ENCODE results near the gene ARHGAP31.
A peak's percentile ranks its signal among the peaks of the same experiment; 100 is the strongest.

The ARHGAP31 gene

DNA sequence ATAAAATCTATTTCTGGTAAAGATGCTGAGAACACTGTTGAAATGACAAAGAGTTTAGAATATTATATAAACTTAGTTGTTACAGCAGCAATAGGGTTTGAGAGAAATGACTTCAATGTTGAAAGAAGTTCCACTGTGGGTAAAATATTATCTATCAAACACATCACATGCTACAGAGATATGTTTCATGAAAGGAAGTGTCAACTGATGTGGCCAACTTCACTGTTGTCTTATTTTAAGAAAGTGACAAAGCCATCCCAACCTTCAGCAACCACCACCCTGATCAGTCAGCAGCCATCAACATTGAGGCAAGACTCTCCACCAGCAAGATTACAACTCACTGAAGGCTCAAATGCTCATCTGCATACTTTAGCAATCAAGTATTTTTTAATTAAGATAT, 149.0 kb downstream of the ARHGAP31 start:
- TF ChIP-seq, protein P1, sequence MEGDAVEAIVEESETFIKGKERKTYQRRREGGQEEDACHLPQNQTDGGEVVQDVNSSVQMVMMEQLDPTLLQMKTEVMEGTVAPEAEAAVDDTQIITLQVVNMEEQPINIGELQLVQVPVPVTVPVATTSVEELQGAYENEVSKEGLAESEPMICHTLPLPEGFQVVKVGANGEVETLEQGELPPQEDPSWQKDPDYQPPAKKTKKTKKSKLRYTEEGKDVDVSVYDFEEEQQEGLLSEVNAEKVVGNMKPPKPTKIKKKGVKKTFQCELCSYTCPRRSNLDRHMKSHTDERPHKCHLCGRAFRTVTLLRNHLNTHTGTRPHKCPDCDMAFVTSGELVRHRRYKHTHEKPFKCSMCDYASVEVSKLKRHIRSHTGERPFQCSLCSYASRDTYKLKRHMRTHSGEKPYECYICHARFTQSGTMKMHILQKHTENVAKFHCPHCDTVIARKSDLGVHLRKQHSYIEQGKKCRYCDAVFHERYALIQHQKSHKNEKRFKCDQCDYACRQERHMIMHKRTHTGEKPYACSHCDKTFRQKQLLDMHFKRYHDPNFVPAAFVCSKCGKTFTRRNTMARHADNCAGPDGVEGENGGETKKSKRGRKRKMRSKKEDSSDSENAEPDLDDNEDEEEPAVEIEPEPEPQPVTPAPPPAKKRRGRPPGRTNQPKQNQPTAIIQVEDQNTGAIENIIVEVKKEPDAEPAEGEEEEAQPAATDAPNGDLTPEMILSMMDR (IDR thresholded peaks at IDR 0.05; ENCODE audit: control insufficient read depth, insufficient read depth, low read depth, low read length, missing control alignments): no peak
- DNase-seq (ENCODE audit: low read depth): no peak
- no peak overlapping the region for H3K4me3 ChIP-seq (ENCODE audit: control insufficient read depth, low read depth, low read length)

DNA sequence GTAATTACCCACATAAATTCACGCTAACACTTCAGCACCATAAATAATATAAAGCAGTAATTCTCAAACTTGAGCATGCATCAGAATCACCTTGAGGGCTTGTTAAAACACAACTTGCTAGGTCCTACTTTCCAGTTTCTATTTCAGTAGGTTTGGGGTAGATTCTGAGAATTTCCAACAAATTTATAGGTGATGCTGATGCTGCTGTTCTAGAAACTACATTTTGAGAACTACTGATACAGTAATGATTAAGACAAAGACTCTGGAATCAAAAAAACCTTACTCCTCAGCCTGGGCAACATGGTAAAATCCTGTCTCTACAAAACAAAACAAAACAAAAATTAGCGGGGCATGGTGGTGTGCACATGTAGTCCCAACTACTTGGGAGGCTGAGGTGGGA, 150.4 kb downstream of the ARHGAP31 start:
- TF ChIP-seq, protein P1 (IDR thresholded peaks at IDR 0.05; ENCODE audit: control insufficient read depth, insufficient read depth, low read depth, low read length, missing control alignments): no peak
- no peak overlapping the region for H3K4me3 ChIP-seq (ENCODE audit: control insufficient read depth, low read depth, low read length)
- no peak for DNase-seq (ENCODE audit: low read depth)

DNA sequence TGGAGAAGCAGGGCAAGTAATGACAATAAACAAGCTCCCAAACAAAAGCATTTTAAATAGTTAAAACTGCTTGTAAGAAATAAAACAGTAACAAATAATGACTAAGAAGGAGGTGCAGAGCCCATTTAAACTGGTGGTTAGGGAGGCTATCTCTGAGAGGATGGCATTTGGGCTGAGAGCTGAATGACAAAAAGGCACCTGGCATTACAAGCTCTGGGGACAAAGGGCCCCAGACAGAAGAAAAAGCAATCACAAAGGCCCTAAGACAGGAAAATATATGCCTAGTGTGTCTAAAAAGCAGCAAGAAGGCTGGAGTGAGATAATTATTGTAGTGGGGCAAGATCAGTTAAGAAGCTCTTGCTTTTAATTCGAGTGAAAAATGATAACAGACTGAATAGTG, 159.6 kb downstream of the ARHGAP31 start:
- no peak for DNase-seq (ENCODE audit: low read depth)
- H3K4me3 ChIP-seq (ENCODE audit: control insufficient read depth, low read depth, low read length): no peak overlapping the region
- TF ChIP-seq, protein P1 (IDR thresholded peaks at IDR 0.05; ENCODE audit: control insufficient read depth, insufficient read depth, low read depth, low read length, missing control alignments): no peak

DNA sequence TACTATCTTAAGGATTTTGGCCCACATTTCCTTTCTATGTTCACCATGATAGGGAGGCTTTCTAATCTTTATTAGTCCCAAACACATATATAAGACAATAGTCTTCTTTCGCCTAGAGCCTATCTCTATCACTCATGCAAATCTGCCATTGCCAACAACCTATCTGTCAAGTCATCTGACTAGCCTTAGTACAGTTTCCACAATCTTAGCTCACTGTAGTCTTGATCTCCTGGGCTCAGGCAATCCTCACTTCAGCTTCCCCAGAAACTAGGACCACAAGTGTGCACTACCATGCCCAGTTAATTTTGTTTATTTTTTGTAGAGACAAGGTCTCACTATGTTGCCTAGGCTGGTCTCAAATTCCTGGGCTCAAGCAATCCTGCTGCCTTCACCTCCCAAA, 162.3 kb downstream of the ARHGAP31 start:
- DNase-seq (ENCODE audit: low read depth): no peak
- TF ChIP-seq, protein P1 (IDR thresholded peaks at IDR 0.05; ENCODE audit: control insufficient read depth, insufficient read depth, low read depth, low read length, missing control alignments): no peak
- H3K4me3 ChIP-seq (ENCODE audit: control insufficient read depth, low read depth, low read length): no peak overlapping the region

DNA sequence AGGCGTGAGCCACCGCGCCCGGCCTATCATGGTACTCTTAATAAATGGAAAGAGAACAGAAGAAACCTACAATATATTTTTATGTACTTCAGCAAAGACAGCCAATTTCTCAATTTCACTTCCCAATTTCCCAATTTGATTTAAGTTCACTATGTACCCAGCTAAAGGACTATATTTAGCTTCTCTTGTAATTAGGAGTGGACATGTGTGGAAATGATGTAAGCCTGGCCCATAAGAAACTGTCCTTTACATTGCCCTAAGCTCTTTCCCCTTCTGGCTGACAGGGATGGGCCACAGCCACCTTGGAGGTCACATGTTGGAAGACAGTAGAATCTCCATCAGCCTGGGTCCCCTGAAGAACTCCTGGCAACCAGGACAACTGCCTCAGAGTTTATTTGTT, 163.1 kb downstream of the ARHGAP31 start:
- TF ChIP-seq, protein P1 (IDR thresholded peaks at IDR 0.05; ENCODE audit: control insufficient read depth, insufficient read depth, low read depth, low read length, missing control alignments): no peak
- DNase-seq (ENCODE audit: low read depth): no peak
- H3K4me3 ChIP-seq (ENCODE audit: control insufficient read depth, low read depth, low read length): no peak overlapping the region

DNA sequence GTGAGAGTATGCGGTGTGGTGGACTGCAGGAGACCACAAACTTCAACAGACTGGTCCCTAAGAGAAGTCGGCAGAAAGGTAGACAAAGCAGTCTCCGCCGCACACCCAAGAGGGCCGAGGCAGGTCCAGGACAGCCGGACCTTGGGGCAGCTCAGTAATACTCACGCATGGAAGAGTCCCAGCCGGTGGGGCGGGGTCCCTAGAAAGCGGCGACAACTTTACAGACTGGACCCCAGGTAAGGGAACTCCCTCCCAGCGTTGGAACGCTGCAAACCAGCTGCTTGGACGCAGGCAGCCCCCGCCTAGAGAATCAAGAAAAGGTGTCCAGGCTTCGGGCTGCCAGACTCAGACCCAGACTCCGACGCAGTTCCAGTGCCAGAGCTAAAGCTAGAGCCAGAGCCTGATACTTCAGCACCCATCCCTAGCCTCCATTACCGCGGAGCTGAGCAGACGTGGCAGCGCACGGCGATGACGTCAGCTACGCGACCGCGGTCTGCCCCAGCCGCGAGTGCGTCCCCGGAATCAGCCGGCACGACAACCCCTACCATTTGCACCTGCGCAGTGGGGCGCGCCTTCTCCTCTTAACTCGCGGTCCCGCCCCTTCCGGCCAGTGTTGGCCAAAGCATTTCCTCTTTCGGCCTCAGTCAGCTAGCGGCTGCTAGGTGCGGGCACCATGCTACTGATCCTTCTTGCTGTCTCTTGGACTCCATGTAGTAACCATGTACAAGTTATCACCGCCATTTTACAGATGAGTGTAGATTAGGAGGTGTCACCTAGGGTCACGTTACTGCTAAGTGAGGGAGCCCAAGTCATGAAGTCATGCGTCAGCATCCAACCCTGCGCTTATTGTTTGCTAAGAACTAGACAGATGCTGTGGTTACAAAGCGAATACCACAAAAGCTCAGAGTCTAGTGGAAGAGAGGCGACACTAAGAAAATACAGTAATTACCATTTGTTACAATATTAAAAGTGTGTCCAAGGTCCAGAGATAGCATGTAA, 169.3 kb downstream of the ARHGAP31 start, which contains the start of gene TMEM39A:
TSS of gene TMEM39A (minus strand) at position 445 of the 999 bp plus-strand sequence. CDS start 1,541 bp downstream, outside the sequence.
- peak within 1 kb of the TSS; percentile 95 for H3K4me3 ChIP-seq (ENCODE audit: control insufficient read depth, low read depth, low read length)
- TF ChIP-seq, protein P1 (IDR thresholded peaks at IDR 0.05; ENCODE audit: control insufficient read depth, insufficient read depth, low read depth, low read length, missing control alignments): no peak
- peak; percentile 91 for DNase-seq (ENCODE audit: low read depth)
